GM10847 (cell line): ENCODE results near the gene MNS1.

Experiments
- POLR2A ChIP-seq: IDR thresholded peaks from 2 replicates; pipeline ENCODE4 v1.6.1; 2011; ENCODE audit not compliant: insufficient read length; ENCODE audit errors: extremely low read depth

MNS1 gene

GRCh38 chr15:56460947-56461346, 4.0 kb downstream of the MNS1 start:
- TF ChIP-seq POLR2A, result no peak

- TF ChIP-seq POLR2A, result no peak
Observed at GRCh38 chr15:56460071-56460470, 4.9 kb downstream of the MNS1 start.

GRCh38 chr15:56459096-56459495, 5.8 kb downstream of the MNS1 start:
- no peak for TF ChIP-seq POLR2A

GRCh38 chr15:56456229-56456628, 8.7 kb downstream of the MNS1 start:
- no peak for TF ChIP-seq POLR2A

- TF ChIP-seq POLR2A, result no peak
Observed at GRCh38 chr15:56454836-56455235, 10.1 kb downstream of the MNS1 start.

- TF ChIP-seq POLR2A, result no peak
Observed at GRCh38 chr15:56445746-56446145, 19.2 kb downstream of the MNS1 start.

GRCh38 chr15:56442354-56442753, 22.6 kb downstream of the MNS1 start:
- TF ChIP-seq POLR2A, result no peak

- no peak for TF ChIP-seq POLR2A
Observed at GRCh38 chr15:56440214-56440770, 24.6 kb downstream of the MNS1 start.

GRCh38 chr15:56432304-56432703, 32.6 kb downstream of the MNS1 start:
- TF ChIP-seq POLR2A, result no peak

- no peak for TF ChIP-seq POLR2A
Observed at GRCh38 chr15:56428821-56429458, 36.0 kb downstream of the MNS1 start.

GRCh38 chr15:56425976-56426375, 39.0 kb downstream of the MNS1 start:
- no peak for TF ChIP-seq POLR2A

- no peak for TF ChIP-seq POLR2A
Observed at GRCh38 chr15:56425276-56425675, 39.7 kb downstream of the MNS1 start.

GRCh38 chr15:56411122-56411749, 53.7 kb downstream of the MNS1 start:
- TF ChIP-seq POLR2A, result no peak

- TF ChIP-seq POLR2A, result no peak
Observed at GRCh38 chr15:56410721-56411120, 54.2 kb downstream of the MNS1 start.

- no peak for TF ChIP-seq POLR2A
Observed at GRCh38 chr15:56394909-56395308, 70.0 kb downstream of the MNS1 start.

- TF ChIP-seq POLR2A, result no peak
Observed at GRCh38 chr15:56393277-56393676, 71.7 kb downstream of the MNS1 start.
